ENCODE results near the gene NOS1AP.

- no peak for TF ChIP-seq POLR2AphosphoS5 (IDR thresholded peaks at IDR 0.05; ENCODE audit: insufficient read depth in 1 of 2, low read depth in 1 of 2)
- TF ChIP-seq POLR2A (IDR thresholded peaks at IDR 0.05) = no peak
Measured at GRCh38 chr1:162384601-162385279, 315.2 kb downstream of the NOS1AP start.

Data from vagina (tissue), 2 donors.